ENCODE data around the gene CRB2. TPM values are rescaled to one million over a fixed set of nuclear protein-coding genes. Genes with fewer than 3 reads are reported as not detected.

Gene CRB2
- total and polyA plus RNA-seq, 2 donors (not counting 3 experiments of a cell fraction or from before 2014, with no cell fraction given) = not detected

DNA sequence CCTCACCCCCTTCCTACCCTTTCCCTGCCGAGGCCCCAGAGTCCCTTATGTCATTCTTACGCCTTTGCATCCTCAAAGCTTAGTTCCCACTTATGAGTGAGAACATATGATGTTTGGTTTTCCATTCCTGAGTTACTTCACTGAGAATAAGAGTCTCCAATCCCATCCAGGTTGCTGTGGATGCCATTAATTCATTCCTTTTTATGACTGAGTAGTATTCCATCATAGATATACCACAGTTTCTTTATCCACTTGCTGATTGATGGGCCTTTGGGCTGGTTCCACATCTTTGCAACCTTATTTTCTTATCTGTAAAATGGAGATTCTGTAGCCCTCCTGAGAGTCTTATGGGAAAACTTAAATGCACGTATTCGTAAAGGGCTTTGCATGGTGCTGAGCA lies 36.8 kb downstream of the CRB2 start:
- ChIA-PET POLR2A (no interaction called here), CTCF (interaction anchor here (1.0 kb wide), 1 partner anchor 648 kb away, joined by 3 read pairs; no protein-coding TSS in a partner anchor)
- Histone ChIP-seq H3K9me1 (replicated peaks; ENCODE audit: control insufficient read depth, extremely low read depth, insufficient read depth, low read length) (no peaks in the 10 kb centered on the region), H3K4me3 (replicated peaks in 1 of 3; ENCODE audit: insufficient read depth in 1 of 3, low read depth in 1 of 3, low read length in 3 of 3) (no peak overlapping the region), H3K4me1 (ENCODE audit: control insufficient read depth, extremely low read depth, insufficient read depth, low read length) (no peaks in the 10 kb centered on the region), H3K9ac (replicated peaks; ENCODE audit: extremely low read depth, insufficient read depth, low read length) (no peak overlapping the region), H3K9me3 (replicated peaks; ENCODE audit: control insufficient read depth, insufficient read depth, low read length) (no peaks in the 10 kb centered on the region), H3K36me3 (ENCODE audit: control insufficient read depth in 2 of 2, extremely low read depth in 1 of 2, insufficient read depth in 2 of 2, low read length in 2 of 2) (no peaks in the 10 kb centered on the region), H4K20me1 (replicated peaks; ENCODE audit: control insufficient read depth, extremely low read depth, insufficient read depth, low read length) (no peaks in the 10 kb centered on the region), H3K79me2 (ENCODE audit: control insufficient read depth, insufficient read depth, low read length) (no peaks in the 10 kb centered on the region), H3K27me3 (ENCODE audit: control insufficient read depth in 2 of 2, insufficient read depth in 2 of 2, low read length in 2 of 2) (no peaks in the 10 kb centered on the region), H3K27ac (ENCODE audit: insufficient read depth, low read depth, low read length) (no peak overlapping the region), H3K4me2 (ENCODE audit: insufficient read depth, low read length) (no peak overlapping the region), H2AFZ (ENCODE audit: low read depth, low read length) (no peak overlapping the region)
- intact Hi-C loops (cut with micrococcal nuclease) (no loop called here), dilution Hi-C loops (cut with MboI; ENCODE audit: extremely low pct_ligation_motif_present, low sequenced_read_pairs) (no loop called here)
- FAIRE-seq (no peak), DNase-seq (ENCODE audit: low read depth, low spot score) (no peak)
- TF ChIP-seq POLR2A (IDR thresholded peaks at IDR 0.05; ENCODE audit: low read depth, low read length) = no peak
- TF ChIP-seq EZH2 (IDR thresholded peaks at IDR 0.05; ENCODE audit: borderline replicate concordance, low read depth, low read length, severe bottlenecking) = no peak
- TF ChIP-seq, protein P1, sequence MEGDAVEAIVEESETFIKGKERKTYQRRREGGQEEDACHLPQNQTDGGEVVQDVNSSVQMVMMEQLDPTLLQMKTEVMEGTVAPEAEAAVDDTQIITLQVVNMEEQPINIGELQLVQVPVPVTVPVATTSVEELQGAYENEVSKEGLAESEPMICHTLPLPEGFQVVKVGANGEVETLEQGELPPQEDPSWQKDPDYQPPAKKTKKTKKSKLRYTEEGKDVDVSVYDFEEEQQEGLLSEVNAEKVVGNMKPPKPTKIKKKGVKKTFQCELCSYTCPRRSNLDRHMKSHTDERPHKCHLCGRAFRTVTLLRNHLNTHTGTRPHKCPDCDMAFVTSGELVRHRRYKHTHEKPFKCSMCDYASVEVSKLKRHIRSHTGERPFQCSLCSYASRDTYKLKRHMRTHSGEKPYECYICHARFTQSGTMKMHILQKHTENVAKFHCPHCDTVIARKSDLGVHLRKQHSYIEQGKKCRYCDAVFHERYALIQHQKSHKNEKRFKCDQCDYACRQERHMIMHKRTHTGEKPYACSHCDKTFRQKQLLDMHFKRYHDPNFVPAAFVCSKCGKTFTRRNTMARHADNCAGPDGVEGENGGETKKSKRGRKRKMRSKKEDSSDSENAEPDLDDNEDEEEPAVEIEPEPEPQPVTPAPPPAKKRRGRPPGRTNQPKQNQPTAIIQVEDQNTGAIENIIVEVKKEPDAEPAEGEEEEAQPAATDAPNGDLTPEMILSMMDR (IDR thresholded peaks at IDR 0.05; ENCODE audit: extremely low read depth in 1 of 2, insufficient read depth in 1 of 2, low read depth in 1 of 2, low read length in 2 of 2) = no peak
- TF ChIP-seq POLR2AphosphoS5 (IDR thresholded peaks at IDR 0.05; ENCODE audit: insufficient read depth, low read depth, low read length) = no peak
- no peak for TF ChIP-seq GATA2 (IDR thresholded peaks at IDR 0.05; ENCODE audit: insufficient read depth, insufficient read length, low read depth, low read length)
- no peak for TF ChIP-seq FOS (IDR thresholded peaks at IDR 0.05; ENCODE audit: borderline replicate concordance, insufficient read depth, low read length)
- TF ChIP-seq MYC (IDR thresholded peaks at IDR 0.05; ENCODE audit: low read depth, low read length) = no peak
- TF ChIP-seq, protein P2, sequence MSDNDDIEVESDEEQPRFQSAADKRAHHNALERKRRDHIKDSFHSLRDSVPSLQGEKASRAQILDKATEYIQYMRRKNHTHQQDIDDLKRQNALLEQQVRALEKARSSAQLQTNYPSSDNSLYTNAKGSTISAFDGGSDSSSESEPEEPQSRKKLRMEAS (IDR thresholded peaks at IDR 0.05; ENCODE audit: insufficient read depth, insufficient read length) = no peak
- no peak for TF ChIP-seq JUN (IDR thresholded peaks at IDR 0.05; ENCODE audit: borderline replicate concordance, insufficient read depth, insufficient read length, low read depth)
- BruUV-seq (replicated peaks) = no TSS peak
